ENCODE data around the gene GALE.

DNA sequence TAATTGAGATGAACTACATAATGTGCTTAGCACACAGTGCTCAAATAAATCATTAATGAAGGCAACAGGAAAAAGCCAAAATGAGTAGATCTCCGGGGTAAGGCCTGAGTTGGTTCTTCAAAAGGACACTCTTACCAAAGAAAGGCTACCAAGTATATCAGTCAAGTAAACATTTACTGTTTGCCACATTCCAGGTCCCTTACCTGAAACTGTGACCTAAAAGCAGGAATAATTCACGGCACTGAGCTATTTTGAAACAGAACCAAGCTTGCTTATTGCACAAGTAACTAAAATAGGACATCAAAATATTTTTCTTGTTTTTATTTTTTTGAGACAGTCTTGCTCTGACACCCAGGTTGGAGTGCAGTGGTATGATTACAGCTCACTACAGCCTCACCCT, 24.3 kb downstream of the GALE start:
- TF ChIP-seq CTCF (IDR thresholded peaks at IDR 0.05; ENCODE audit: low read depth, low read length) (no peak), EZH2phosphoT487 (IDR thresholded peaks at IDR 0.05; ENCODE audit: low read depth) (no peak)

All from OCI-LY3 (cell line).